IPS-18c (cell line): ENCODE results near the gene ALDH3B1.

Experiments used
- H3K4me3 ChIP-seq: 2 replicates; pipeline ENCODE4 v1.7.0; 2013; ENCODE audit warnings: low read depth, mild to moderate bottlenecking, low read length, moderate library complexity; ENCODE audit not compliant: insufficient read depth
- H3K9me3 ChIP-seq: one replicate; pipeline ENCODE4 v1.6.1; 2013; ENCODE audit warnings: mild to moderate bottlenecking, low read length, moderate library complexity; ENCODE audit not compliant: control insufficient read depth, insufficient read depth

The ALDH3B1 gene

DNA sequence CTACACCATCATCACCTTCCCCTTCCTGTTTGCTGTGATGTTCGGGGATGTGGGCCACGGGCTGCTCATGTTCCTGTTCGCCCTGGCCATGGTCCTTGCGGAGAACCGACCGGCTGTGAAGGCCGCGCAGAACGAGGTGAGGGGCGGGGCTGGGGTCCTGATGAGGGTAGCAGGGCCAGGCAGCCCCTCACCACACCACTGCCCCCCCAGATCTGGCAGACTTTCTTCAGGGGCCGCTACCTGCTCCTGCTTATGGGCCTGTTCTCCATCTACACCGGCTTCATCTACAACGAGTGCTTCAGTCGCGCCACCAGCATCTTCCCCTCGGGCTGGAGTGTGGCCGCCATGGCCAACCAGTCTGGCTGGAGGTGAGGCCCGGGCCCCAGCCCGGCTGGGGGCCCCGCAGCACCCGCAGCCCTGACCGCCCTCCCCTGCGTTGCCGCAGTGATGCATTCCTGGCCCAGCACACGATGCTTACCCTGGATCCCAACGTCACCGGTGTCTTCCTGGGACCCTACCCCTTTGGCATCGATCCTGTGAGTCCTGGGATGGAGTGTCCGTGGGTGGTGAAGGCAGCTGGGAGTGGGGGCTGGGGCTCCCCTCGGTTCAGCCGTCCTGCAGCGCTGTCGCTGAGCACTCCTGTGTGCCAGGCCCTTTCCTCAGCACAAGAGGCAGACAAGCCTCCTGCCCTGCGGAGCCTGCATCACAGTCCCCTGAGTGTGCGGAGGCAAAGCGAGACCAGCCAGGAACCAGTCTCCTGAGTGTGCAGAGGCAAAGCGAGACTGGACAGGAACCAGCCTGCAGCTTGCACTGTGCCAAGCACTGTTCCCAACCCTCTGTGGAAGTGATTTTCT is 37.5 kb downstream of the ALDH3B1 start:
- Histone ChIP-seq H3K4me3 (no peak overlapping the region), H3K9me3 (no peaks in the 10 kb centered on the region)

DNA sequence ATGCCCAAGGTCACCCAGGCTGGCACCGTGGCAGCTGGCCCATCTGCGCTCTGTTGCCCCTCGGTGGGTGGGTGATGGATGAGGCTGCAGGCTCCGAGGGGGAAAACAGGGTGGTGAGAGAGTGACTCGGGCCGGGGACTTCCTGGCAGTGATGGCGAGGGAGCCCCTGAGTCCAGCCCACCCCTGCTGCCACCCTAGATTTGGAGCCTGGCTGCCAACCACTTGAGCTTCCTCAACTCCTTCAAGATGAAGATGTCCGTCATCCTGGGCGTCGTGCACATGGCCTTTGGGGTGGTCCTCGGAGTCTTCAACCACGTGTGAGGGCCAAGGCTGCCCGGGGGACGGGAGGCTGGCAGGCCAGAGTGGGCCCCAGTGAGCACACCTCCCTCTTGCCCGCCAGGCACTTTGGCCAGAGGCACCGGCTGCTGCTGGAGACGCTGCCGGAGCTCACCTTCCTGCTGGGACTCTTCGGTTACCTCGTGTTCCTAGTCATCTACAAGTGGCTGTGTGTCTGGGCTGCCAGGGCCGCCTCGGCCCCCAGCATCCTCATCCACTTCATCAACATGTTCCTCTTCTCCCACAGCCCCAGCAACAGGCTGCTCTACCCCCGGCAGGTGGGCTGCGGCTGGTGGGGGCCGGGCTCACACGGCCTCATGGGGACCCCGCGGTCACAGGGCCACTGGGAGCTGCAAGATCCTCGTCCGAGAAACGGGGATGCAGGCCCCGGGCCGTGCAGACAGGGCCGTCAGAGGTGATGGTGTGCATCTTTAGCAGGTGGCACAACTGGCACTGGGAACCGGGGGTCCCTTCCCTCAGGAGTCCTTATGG is 38.8 kb downstream of the ALDH3B1 start:
- no peaks in the 10 kb centered on the region for H3K9me3 ChIP-seq

DNA sequence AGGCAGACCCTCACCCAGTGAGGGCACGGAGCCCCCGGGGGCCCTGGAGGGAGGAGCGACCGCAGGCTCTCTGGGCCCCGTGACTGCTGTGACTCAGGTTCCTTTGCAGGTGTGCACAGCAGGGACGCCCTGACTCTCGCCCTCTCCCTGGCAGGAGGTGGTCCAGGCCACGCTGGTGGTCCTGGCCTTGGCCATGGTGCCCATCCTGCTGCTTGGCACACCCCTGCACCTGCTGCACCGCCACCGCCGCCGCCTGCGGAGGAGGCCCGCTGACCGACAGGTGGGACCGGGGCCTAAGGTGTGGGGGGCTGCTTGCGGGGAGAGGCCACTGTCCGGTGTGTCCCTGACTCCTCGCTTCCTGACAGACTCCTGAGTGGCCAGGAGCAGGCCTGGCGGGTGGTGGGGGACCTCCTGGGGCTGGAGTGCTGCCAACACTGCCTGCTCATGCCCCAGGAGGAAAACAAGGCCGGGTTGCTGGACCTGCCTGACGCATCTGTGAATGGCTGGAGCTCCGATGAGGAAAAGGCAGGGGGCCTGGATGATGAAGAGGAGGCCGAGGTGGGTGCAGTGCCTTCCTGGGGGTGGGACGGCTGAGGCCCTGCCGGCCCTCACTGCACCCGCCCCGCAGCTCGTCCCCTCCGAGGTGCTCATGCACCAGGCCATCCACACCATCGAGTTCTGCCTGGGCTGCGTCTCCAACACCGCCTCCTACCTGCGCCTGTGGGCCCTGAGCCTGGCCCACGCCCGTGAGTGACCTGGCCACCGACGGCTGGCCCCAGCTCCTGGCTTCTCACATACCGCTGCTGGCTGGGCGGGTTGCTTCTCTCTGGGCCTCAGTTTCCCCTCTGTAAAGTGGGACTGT is 39.6 kb downstream of the ALDH3B1 start:
- Histone ChIP-seq H3K4me3 (no peak overlapping the region), H3K9me3 (no peaks in the 10 kb centered on the region)

More for the DNA sequence above, 38.8 kb downstream of the ALDH3B1 start:
- H3K4me3 ChIP-seq, result no peak overlapping the region

DNA sequence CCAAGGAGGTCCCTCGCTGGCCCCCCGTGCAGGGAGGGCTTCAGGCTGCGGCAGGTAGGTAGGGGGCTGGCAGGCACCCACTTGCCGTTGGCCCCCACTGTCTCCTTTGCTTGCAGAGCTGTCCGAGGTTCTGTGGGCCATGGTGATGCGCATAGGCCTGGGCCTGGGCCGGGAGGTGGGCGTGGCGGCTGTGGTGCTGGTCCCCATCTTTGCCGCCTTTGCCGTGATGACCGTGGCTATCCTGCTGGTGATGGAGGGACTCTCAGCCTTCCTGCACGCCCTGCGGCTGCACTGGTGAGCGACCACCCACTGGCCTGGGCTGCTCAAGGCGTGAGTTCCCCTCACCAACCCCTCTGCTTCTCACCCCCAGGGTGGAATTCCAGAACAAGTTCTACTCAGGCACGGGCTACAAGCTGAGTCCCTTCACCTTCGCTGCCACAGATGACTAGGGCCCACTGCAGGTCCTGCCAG is 40.3 kb downstream of the ALDH3B1 start:
- Histone ChIP-seq H3K9me3 (no peaks in the 10 kb centered on the region), H3K4me3 (no peak overlapping the region)

DNA sequence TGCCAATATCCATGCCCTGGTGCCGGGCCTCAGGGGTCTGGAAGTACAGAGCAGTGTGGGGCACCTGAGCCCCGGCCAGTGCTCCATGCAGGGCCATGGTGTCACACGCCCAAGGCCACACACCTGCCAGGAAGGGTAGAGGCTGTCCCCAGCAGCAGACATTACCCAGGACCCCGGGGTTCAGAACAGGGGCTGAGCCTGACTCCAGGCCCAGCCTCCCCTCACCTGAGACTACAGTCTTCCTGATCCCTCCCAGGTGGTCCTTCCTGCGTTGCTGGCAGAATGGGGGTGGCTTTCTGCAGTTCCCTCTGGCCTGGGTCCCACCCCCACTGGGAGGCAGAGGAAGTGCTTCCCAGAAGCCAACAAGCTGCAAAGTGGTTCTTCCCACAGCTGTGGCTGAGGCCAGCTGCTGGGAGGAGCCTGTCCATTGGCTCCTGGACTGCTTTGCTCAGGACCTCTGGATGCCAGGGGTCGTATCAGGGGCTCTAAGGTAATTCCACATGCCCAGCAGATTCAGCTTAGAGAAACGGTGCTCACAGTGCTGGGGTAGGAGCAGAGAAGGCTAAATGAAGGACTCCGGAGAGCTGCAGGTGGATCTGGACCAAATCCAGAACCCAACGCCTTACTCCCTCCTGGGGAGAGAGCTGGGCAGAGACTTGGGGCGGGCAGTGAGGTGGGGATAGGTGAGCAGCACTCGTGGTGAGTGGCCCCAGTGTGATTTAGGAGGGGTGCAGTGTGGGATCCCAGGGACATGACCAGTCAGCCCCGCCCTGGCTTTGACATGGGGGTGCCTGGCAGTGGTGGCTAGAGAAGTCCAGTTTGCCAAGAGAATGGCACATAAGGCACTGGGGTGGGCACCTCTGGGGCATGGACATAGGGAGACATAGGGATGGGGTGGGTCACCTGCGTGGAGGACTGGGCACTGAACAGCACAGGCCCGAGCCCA is 41.3 kb downstream of the ALDH3B1 start:
- no peaks in the 10 kb centered on the region for H3K9me3 ChIP-seq
- no peak overlapping the region for H3K4me3 ChIP-seq

DNA sequence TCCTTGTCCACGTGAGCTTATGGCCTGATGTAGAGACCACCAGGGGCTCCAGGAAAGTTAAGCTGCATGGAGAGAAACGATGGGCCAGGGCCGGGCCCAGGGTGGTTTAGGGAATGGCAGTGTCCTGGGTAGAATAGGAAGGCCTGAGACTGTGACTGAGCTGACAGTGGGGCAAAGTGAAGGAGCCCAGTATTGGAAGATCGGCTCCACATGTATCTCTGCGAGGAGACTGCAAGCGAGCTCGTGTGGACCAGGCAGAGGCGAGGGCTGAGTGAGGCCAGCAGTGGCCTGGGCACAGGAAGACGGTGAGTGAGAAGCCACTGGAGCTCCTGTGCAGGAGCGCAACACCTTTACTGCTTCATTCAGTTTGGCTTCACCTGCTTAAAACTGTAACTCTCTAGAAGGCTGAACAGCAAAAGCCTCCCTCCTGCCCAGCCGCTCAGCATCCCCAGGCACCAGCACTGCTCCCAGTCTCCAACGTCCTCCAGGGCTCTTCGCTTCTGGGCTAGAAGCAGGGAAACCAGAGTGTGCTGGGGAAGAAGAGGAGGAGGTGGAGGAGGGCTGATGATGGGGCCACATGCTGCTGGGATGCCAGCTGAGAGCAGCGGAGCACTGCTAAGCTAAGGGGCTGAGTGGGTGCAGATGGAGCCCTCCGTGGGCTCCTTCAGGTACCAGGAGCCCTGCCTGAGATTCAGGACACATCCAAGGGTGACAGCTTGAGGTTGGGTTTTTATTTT is 42.2 kb downstream of the ALDH3B1 start:
- no peak overlapping the region for H3K4me3 ChIP-seq
- no peaks in the 10 kb centered on the region for H3K9me3 ChIP-seq

DNA sequence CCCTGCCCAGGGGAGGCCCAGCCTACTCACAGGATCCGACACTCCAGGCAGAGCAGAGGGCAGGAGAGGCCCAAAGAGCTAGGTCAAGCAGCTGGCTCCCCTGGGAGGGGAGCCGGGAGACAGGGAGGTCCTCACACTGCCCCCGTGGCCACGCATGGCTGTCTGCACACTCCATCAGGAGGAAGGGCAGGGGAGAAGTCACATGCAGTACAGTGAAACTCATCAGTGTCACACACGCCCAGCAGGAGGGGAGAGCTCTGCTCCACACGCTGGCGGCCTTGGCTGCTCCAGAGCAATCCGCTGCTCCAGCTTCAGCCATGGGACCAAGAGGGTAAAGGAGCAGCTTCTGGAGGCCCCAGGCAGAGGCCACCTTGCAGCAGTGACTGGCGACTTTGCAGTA is 43.0 kb downstream of the ALDH3B1 start:
- Histone ChIP-seq H3K4me3 (no peak overlapping the region), H3K9me3 (no peaks in the 10 kb centered on the region)

DNA sequence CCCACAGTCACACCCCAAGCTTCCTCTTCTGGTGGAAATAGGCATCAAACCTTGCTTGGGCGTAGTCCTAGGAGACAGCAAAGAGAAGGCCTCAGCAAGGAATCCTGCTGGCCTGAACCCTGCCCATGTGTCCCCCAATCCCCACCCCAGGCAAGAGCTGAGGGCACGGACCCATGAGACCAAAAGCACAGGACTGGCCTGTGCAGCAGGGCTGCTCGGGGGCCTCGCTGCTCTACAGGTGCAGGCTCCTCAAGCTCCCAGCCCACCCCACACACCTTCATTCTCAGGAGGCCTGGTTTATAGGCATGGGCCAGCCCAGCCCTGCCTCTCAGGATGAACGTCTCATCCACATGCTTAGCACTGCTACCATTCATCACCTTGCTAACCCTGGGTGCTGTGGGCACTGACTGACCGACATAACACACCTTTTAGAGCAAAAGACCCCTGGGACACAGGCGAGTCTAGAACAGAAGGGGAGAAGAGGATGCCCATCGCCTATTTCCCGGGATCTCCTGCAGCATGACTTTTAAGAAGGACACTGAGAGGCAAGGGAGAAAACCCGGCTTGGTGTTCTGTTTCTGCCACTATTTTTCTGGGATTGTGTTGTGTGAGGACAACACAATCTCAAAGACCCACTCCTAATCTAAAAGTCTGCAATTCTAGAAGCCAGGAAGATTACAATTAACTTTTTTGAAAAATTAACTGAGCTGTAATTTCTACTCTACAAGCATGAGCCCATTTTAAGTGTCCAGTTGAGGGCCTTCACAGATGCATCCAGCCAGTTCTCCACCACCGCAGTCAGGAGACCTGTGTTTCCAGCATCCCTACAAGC is 44.1 kb downstream of the ALDH3B1 start:
- H3K9me3 ChIP-seq, result no peaks in the 10 kb centered on the region
- no peak overlapping the region for H3K4me3 ChIP-seq

DNA sequence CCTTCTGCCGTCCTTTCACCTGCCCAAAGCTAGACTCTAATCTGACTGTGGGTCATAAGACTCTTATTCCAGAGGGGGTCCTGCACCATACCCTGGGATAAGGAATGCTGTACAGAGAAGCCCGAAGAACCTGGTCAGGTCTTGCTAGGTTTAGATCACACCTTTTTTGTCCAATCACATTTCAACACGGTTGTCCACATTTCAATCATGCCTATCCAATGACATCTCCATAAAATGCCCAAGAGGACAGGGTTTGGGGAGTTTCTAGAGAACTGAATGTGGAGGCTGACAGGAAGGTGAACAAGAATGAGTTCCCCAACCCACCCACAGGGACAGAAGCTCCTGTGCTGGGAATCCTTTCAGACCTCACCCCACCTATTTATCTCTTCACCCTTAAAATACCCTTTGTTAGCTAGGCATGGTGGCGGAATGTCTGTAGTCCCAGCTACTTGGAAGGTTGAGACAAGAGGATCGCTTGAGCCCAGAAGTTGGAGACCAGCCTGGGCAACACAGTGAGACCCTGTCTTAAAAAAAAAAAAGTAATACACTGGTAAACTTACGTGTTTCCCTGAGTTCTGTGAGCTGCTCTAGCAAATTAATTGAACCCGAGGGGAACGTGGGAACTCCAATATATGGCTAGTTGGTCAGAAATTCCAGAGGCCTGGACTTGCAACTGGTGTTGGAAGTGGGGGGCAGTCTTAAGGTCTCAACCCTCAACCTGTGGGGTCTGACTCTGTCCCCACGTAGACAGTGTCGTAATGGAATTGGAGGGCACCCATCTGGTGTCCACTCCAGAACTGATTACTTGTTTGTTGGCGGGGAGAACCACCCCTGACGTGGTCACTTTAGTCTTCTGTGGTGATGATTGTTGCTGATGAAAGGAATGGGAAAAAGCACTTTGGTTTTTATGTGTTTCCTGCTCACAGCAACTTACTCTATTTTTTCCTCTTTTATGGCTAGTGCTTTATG is 46.5 kb downstream of the ALDH3B1 start:
- no peaks in the 10 kb centered on the region for H3K9me3 ChIP-seq
- no peak overlapping the region for H3K4me3 ChIP-seq

DNA sequence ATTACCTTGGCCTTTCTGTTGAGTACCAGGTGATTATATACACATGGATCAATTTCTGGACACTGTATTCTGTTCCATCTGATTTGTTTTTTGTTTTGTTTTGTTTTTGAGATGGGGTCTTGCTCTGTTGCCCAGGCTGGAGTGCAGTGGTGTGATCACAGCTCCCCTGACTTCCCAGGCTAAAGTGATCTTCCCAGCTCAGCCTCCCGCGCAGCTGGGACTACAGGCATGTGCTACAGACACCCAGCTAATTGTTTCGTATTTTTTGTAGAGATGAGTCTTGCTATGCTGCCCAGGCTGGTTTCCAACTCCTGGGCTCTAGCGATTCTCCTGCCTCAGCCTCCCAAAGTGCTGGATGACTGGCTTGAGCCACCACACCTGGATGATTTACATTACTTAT is 47.7 kb downstream of the ALDH3B1 start:
- Histone ChIP-seq H3K9me3 (no peaks in the 10 kb centered on the region), H3K4me3 (no peak overlapping the region)

DNA sequence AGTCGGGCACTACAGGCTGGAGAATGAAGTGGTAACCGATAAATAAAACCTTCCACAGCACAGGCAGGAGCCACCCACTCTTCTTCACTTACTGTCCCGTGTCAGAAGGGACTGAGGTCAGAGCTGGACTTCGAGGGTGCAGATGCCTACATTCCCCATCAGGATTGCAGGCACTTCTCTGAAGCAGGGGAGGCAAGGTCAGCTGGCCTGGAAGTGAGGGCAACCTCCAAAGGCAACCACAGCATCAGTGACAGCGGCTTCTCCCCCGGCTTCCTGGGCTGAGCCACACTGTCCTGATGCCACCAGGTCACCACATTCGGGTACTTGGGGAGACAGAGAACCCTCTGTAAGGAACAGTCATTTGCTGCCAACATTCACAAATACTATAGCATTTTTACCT is 51.4 kb downstream of the ALDH3B1 start:
- no peaks in the 10 kb centered on the region for H3K9me3 ChIP-seq
- no peak overlapping the region for H3K4me3 ChIP-seq

DNA sequence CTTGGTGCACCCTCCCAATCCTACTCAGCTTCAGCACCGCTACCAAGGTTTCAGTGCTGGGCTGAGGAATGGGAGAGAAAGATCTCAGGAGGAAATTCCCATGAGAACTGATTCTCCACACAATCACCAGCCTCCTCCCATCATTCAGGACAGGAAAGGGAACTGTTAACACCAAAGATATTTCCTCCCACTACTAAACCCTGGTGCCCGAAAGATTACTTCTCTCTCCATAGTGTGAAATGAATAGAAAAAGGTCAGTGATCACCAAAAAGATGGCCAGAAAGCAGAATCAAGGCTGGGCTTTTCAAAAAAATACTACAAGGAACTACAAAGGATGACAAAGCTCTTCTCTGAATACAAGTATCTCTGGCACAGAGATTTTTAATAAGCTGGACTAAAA is 54.8 kb downstream of the ALDH3B1 start:
- no peak overlapping the region for H3K4me3 ChIP-seq
- no peaks in the 10 kb centered on the region for H3K9me3 ChIP-seq

DNA sequence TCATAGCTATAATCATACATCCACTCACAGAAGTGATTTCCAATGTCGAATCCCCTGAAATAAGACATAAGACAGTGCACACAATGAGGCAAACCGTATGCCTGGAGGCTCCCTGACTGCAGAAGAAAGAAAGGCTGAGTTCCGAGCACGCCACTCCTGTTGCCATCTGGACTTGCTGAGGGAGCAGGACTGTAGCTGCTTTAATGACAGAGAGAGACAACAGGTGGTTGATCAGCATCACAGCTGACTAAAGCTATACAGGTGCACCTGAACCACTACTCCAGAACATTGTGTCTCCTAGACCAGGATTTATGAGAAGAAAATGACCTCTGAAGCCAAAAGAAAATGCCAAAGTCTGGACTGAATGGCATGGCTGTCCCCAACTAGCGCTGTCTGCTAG is 55.7 kb downstream of the ALDH3B1 start:
- H3K9me3 ChIP-seq, result no peaks in the 10 kb centered on the region
- no peak overlapping the region for H3K4me3 ChIP-seq

DNA sequence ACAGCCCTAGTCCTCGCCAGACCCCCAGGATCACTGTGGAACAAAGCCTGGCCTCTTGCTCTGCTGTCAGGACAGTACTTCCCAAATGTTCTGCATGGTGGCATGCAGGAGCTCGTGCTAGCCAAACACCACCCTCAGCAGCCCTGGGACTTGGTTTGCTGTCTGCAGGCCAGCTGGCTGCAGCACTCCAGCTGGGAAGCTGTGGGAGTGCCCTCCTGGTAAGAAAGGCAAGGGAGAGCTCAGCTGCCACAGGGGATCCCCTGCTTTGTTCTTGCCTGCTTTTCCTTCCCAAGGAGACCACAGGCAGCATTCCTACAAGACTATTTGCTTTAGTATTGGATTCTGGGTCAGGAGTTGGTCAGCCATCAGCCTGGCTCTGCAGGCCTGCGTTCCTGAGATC is 56.6 kb downstream of the ALDH3B1 start:
- H3K4me3 ChIP-seq, result no peak overlapping the region
- no peaks in the 10 kb centered on the region for H3K9me3 ChIP-seq
